ENCODE results near the gene SEPTIN6.

The SEPTIN6 gene

GRCh38 chrX:119729408-119730201, 36.6 kb upstream of the SEPTIN6 start (continued):
- TF ChIP-seq GFI1B (tag by site-specific recombination; IDR thresholded peaks at IDR 0.05), result no peak
- no peak for TF ChIP-seq ZNF133 (tag by site-specific recombination; IDR thresholded peaks at IDR 0.05)
- no peak for TF ChIP-seq ZNF48 (tag by site-specific recombination; IDR thresholded peaks at IDR 0.05)
- no peak; the same call in 1 of the 2 replicates for TF ChIP-seq SCRT2 (tag by site-specific recombination; IDR thresholded peaks at IDR 0.05)
- no peak for TF ChIP-seq PRDM2 (tag by site-specific recombination; IDR thresholded peaks at IDR 0.05; ENCODE audit: borderline replicate concordance)
- TF ChIP-seq ZFP3 (tag by site-specific recombination; IDR thresholded peaks at IDR 0.05; ENCODE audit: low read depth), result no peak
- TF ChIP-seq ATF2 (tag by site-specific recombination; IDR thresholded peaks at IDR 0.05; ENCODE audit: low read depth), result no peak
- no peak for TF ChIP-seq ZNF211 (tag by site-specific recombination; IDR thresholded peaks at IDR 0.05; ENCODE audit: low read depth)
- no peak for TF ChIP-seq ZNF560 (tag by site-specific recombination; IDR thresholded peaks at IDR 0.05; ENCODE audit: borderline replicate concordance)
- TF ChIP-seq ZNF26 (tag by site-specific recombination; IDR thresholded peaks at IDR 0.05), result no peak
- no peak for TF ChIP-seq KLF1 (tag by site-specific recombination; IDR thresholded peaks at IDR 0.05)
- peak; percentile 77 for TF ChIP-seq ZNF654 (tag by site-specific recombination; IDR thresholded peaks at IDR 0.05; ENCODE audit: low read depth)
- no peak for TF ChIP-seq INSM2 (tag by site-specific recombination; IDR thresholded peaks at IDR 0.05)
- TF ChIP-seq ZNF558 (tag by site-specific recombination; IDR thresholded peaks at IDR 0.05), result 0 out of 2 replicates have a peak, but pooled peaks have one; percentile 27
- TF ChIP-seq ZIC2 (tag by site-specific recombination; IDR thresholded peaks at IDR 0.05), result no peak
- no peak for TF ChIP-seq MZF1 (tag by site-specific recombination; IDR thresholded peaks at IDR 0.05; ENCODE audit: borderline replicate concordance)
- TF ChIP-seq ZNF510 (tag by site-specific recombination; IDR thresholded peaks at IDR 0.05; ENCODE audit: insufficient replicate concordance), result no peak
- no peak for TF ChIP-seq ZNF24 (tag by site-specific recombination; IDR thresholded peaks at IDR 0.05)
- no peak for TF ChIP-seq ZNF18 (tag by site-specific recombination; IDR thresholded peaks at IDR 0.05)

Data from HEK293 (cell line).